ENCODE data around the gene CCDC12.

DNA sequence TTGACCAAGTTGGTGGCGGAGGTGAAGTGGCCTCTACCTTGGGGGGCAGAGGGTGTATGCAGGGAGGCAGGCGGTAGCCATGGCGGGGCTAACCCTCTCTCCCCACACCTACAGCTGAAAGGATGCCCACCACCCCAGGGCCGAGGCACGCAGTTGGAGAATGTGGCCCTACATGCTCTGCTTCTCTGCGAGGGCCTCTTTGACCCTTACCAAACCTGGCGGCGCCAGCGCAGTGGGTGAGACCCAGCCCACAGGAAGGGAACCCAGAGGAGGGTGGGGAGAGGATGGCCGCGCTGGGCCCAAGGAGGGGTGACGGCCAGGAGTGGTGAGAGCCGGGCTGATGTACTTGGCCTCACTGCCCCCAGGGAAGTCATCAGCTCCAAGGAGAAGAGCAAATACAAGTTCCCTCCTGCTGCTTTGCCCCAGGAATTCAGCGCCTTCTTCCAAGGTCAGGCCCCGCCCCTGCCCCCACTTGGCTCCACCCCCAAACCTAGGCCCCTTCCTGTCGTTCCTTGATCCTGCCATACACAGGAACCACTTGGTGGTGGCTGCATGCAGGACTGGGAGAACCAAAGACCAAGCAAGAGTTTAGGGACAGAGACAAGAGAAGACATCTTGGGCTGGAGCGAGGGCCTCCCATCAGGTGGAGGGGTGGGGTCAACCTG, 12.7 kb upstream of the CCDC12 start:
- TF ChIP-seq, protein P1, sequence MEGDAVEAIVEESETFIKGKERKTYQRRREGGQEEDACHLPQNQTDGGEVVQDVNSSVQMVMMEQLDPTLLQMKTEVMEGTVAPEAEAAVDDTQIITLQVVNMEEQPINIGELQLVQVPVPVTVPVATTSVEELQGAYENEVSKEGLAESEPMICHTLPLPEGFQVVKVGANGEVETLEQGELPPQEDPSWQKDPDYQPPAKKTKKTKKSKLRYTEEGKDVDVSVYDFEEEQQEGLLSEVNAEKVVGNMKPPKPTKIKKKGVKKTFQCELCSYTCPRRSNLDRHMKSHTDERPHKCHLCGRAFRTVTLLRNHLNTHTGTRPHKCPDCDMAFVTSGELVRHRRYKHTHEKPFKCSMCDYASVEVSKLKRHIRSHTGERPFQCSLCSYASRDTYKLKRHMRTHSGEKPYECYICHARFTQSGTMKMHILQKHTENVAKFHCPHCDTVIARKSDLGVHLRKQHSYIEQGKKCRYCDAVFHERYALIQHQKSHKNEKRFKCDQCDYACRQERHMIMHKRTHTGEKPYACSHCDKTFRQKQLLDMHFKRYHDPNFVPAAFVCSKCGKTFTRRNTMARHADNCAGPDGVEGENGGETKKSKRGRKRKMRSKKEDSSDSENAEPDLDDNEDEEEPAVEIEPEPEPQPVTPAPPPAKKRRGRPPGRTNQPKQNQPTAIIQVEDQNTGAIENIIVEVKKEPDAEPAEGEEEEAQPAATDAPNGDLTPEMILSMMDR (IDR thresholded peaks at IDR 0.05; ENCODE audit: borderline replicate concordance, extremely low read depth, low read length, poor library complexity, severe bottlenecking) = no peak
- no peak for TF ChIP-seq EZH2 (IDR thresholded peaks at IDR 0.05; ENCODE audit: borderline replicate concordance, low read depth, low read length, severe bottlenecking)

All from DND-41 (cell line).